B cell (primary cell): ENCODE measurements around the gene AFG3L2. TPM values are rescaled to one million over a fixed set of nuclear protein-coding genes. Genes with fewer than 3 reads are reported as not detected.

Source experiments
- ATAC-seq: fragments of 200-7000 bp; cut with Tn5 transposase; one replicate; pipeline ENCODE4 v1.10.0; 2021; ENCODE audit warnings: low read depth, mild to moderate bottlenecking, moderate number of reproducible peaks, moderate library complexity
- CTCF ChIA-PET: fragments of 350-600 bp; sonication (Branson Sonifier 250); formaldehyde crosslinking; loops from one replicate; lab custom pipeline; 2021; ENCODE audit warnings: antibody characterized with exemption, inconsistent platforms; lab: Charles Lee
- POLR2A ChIA-PET: fragments of 350-600 bp; sonication (Branson Sonifier 250); formaldehyde crosslinking; loops from one replicate; lab custom pipeline; 2021; ENCODE audit warnings: antibody characterized with exemption; lab: Charles Lee
- DNase-seq: peaks from one replicate; pipeline ENCODE4 v3.0.0; 2013
- H2AFZ ChIP-seq: 2 replicates; pipeline ENCODE4 v1.6.1; 2012; ENCODE audit warnings: mild to moderate bottlenecking, low read depth, low read length; ENCODE audit not compliant: insufficient read depth, poor library complexity, severe bottlenecking
- H3K27ac ChIP-seq, 2 donors: 1 replicate in 1 of 2; 2 replicates in 1 of 2; pipeline ENCODE4 v1.5.1; 2012 to 2013; ENCODE audit warnings: low read length in 2 of 2, mild to moderate bottlenecking in 2 of 2, moderate library complexity in 1 of 2
- H3K27me3 ChIP-seq, 4 experiments: fragments of 200-600 bp in 1 of 4; sonication (generic) in 1 of 4; replicated peaks in 1 of 4; 1 replicate in 2 of 4; 2 replicates in 2 of 4; pipeline versions ENCODE4 v1.6.1 to v1.7.0; 2013 to 2016; ENCODE audit warnings: low read length in 3 of 4, mild to moderate bottlenecking in 2 of 4, mixed read lengths in 1 of 4, moderate library complexity in 1 of 4; ENCODE audit not compliant: insufficient read depth in 4 of 4, control insufficient read depth in 3 of 4; ENCODE audit errors: control extremely low read depth in 1 of 4
- H3K36me3 ChIP-seq, 2 experiments: replicated peaks in 1 of 2; 1 replicate in 1 of 2; 2 replicates in 1 of 2; pipeline versions ENCODE4 v1.6.1 to v1.7.1; 2013; ENCODE audit warnings: low read length in 1 of 2; ENCODE audit not compliant: insufficient read depth in 2 of 2, control insufficient read depth in 1 of 2; ENCODE audit errors: control extremely low read depth in 1 of 2, extremely low read depth in 1 of 2
- H3K4me1 ChIP-seq, 2 donors: fragments of 200-600 bp in 1 of 2; sonication (generic) in 1 of 2; 1 replicate in 1 of 2; 2 replicates in 1 of 2; pipeline versions ENCODE4 v1.5.1 to v1.6.1; 2013 to 2017; ENCODE audit warnings: low read length in 2 of 2; ENCODE audit not compliant: control insufficient read depth in 2 of 2, insufficient read depth in 2 of 2
- H3K4me2 ChIP-seq: replicated peaks from 2 replicates; pipeline ENCODE3; 2012; ENCODE audit warnings: mild to moderate bottlenecking, low read depth, low read length; ENCODE audit not compliant: poor library complexity, severe bottlenecking
- H3K4me3 ChIP-seq, 5 experiments: fragments of 200-600 bp in 1 of 5; sonication (generic) in 1 of 5; 1 replicate in 3 of 5; 2 replicates in 2 of 5; pipeline versions ENCODE4 v1.5.1 to v1.7.0; 2011 to 2016; ENCODE audit warnings: low read length in 4 of 5, mild to moderate bottlenecking in 4 of 5, low read depth in 2 of 5, control low read depth in 1 of 5, moderate library complexity in 1 of 5; ENCODE audit not compliant: insufficient read depth in 1 of 5; ENCODE audit errors: control extremely low read depth in 1 of 5, extremely low read depth in 1 of 5
- H3K79me2 ChIP-seq: fragments of 200-600 bp; sonication (generic); one replicate; pipeline ENCODE4 v1.6.0; 2016; ENCODE audit warnings: low read length; ENCODE audit not compliant: control insufficient read depth, insufficient read depth
- H3K9ac ChIP-seq: fragments of 200-600 bp; sonication (generic); 2 replicates; pipeline ENCODE4 v1.6.1; 2017; ENCODE audit warnings: mild to moderate bottlenecking, low read length, moderate library complexity
- H3K9me3 ChIP-seq, 3 donors: one replicate each; pipeline versions ENCODE4 v1.6.1 to v1.7.1; 2013; ENCODE audit warnings: low read length in 2 of 3; ENCODE audit not compliant: control insufficient read depth in 2 of 3, insufficient read depth in 1 of 3; ENCODE audit errors: control extremely low read depth in 1 of 3
- H4K20me1 ChIP-seq: 2 replicates; pipeline ENCODE4 v1.6.0; 2012; ENCODE audit warnings: mild to moderate bottlenecking, low read length; ENCODE audit not compliant: insufficient read depth, control insufficient read depth, poor library complexity, severe bottlenecking
- H3K27ac Mint-ChIP-seq: one replicate; pipeline ENCODE4 v1.8.0; 2021; ENCODE audit warnings: mixed read lengths
- H3K27me3 Mint-ChIP-seq: one replicate; pipeline ENCODE4 v1.8.0; 2021; ENCODE audit warnings: mixed read lengths
- H3K4me1 Mint-ChIP-seq: one replicate; pipeline ENCODE4 v1.8.0; 2021; ENCODE audit warnings: mixed read lengths
- H3K4me3 Mint-ChIP-seq: one replicate; pipeline ENCODE4 v1.8.0; 2021; ENCODE audit warnings: mixed read lengths
- H3K9me3 Mint-ChIP-seq: one replicate; pipeline ENCODE4 v1.8.0; 2022; ENCODE audit warnings: mixed read lengths; ENCODE audit not compliant: insufficient read depth
- CTCF ChIP-seq: fragments of 200-600 bp; IDR thresholded peaks from one replicate; pipeline ENCODE4 v1.8.0; 2022; ENCODE audit warnings: antibody characterized with exemption, mild to moderate bottlenecking
- EZH2 ChIP-seq: IDR thresholded peaks from 2 replicates; pipeline ENCODE4 v1.6.1; 2012; ENCODE audit warnings: borderline replicate concordance, low read depth, mild to moderate bottlenecking, moderate library complexity, low read length; ENCODE audit not compliant: insufficient read depth, poor library complexity, severe bottlenecking
- WGBS: methylation state at CpG from one replicate; pipeline ENCODE4 v1.1.5; 2013; ENCODE audit warnings: missing lambda C conversion rate; ENCODE audit not compliant: insufficient coverage; 5-methylcytosine and 5-hydroxymethylcytosine counted together
- intact Hi-C: fragments of 100-400 bp; cut with micrococcal nuclease; formaldehyde crosslinking; loops from one replicate; pipeline ENCODE4 v1.10.0; 2022
- polyA plus RNA-seq: library from polyadenylated mRNA; depleted of rRNA; stranded (reverse); fragments of >200 nt; gene quantifications from 2 replicates; pipeline ENCODE4 v1.2.3, GENCODE V29; 2012
- total RNA-seq, 2 donors: library from RNA; stranded (reverse); fragments of 120-200 nt in 1 of 2; gene quantifications; 1 replicate in 1 of 2; 2 replicates in 1 of 2; pipeline versions ENCODE4 v1.2.3 to v1.2.4, GENCODE V29; 2013 to 2022

The AFG3L2 gene
- total and polyA plus RNA-seq, 2 donors (not counting 1 experiment from before 2014, with no cell fraction given), result 11.9 to 40.7 TPM

GRCh38 chr18:12347895-12348294, 29.1 kb downstream of the AFG3L2 start:
- no peaks in the 10 kb centered on the region for H3K27me3 ChIP-seq
- H3K9me3 ChIP-seq, result no peaks in the 10 kb centered on the region
- intact Hi-C loops, result no loop called here
- H3K4me1 ChIP-seq, result no peaks in the 10 kb centered on the region
- peaks cover 0 to 84% of the 10 kb centered on the region in 2 experiments for H3K36me3 ChIP-seq
- DNase-seq (no peak), ATAC-seq (no peak)
- H4K20me1 ChIP-seq, result no peaks in the 10 kb centered on the region
- Mint-ChIP-seq H3K27me3 (no peaks in the 10 kb centered on the region), H3K4me1 (no peaks in the 10 kb centered on the region), H3K9me3 (no peaks in the 10 kb centered on the region), H3K4me3 (no peak overlapping the region), H3K27ac (no peak overlapping the region)
- H3K79me2 ChIP-seq, result no peaks in the 10 kb centered on the region
- no peak overlapping the region for H3K4me2 ChIP-seq
- H3K4me3 ChIP-seq, result no peak overlapping the region
- H3K9ac ChIP-seq, result no peak overlapping the region
- TF ChIP-seq CTCF, result no peak
- no peak for TF ChIP-seq EZH2
- H2AFZ ChIP-seq, result no peak overlapping the region
- H3K27ac ChIP-seq, result no peak overlapping the region
- WGBS, result no CpG with 5 or more reads among the region's 4 CpGs
- ChIA-PET POLR2A (no interaction called here), CTCF (interaction anchor here (1.3 to 2.9 kb wide), 2 partner anchors 20 to 312 kb away, joined by 3 to 8 read pairs; no protein-coding TSS in a partner anchor)

GRCh38 chr18:12346240-12346565, 30.8 kb downstream of the AFG3L2 start:
- Histone ChIP-seq H3K9ac (no peak overlapping the region), H3K79me2 (no peaks in the 10 kb centered on the region), H3K27ac (no peak overlapping the region), H3K4me1 (no peaks in the 10 kb centered on the region), H2AFZ (no peak overlapping the region), H4K20me1 (no peaks in the 10 kb centered on the region), H3K9me3 (no peaks in the 10 kb centered on the region), H3K27me3 (no peaks in the 10 kb centered on the region), H3K4me3 (no peak overlapping the region), H3K4me2 (no peak overlapping the region), H3K36me3 (peaks cover 2 to 85% of the 10 kb centered on the region in 2 experiments)
- intact Hi-C loops, result no loop called here
- H3K27ac Mint-ChIP-seq, result no peak overlapping the region
- no peaks in the 10 kb centered on the region for H3K4me1 Mint-ChIP-seq
- ChIA-PET POLR2A (no interaction called here), CTCF (interaction anchor here (2.9 kb wide), 1 partner anchor 18 kb away, joined by 8 read pairs; no protein-coding TSS in a partner anchor)
- 99% methylated on average over 7 of the region's 7 CpGs for WGBS
- ATAC-seq (no peak), DNase-seq (no peak)
- no peak for TF ChIP-seq EZH2
- TF ChIP-seq CTCF, result no peak
- H3K4me3 Mint-ChIP-seq, result no peak overlapping the region
- no peaks in the 10 kb centered on the region for H3K27me3 Mint-ChIP-seq
- no peaks in the 10 kb centered on the region for H3K9me3 Mint-ChIP-seq
